NCI-H446 treated with DMSO at 0.1 percent for 48 hours (cell line): Measurements from ENCODE around the gene TP53BP1.
"Not testable (repeated sequence)": the region's sequence is repeated elsewhere in the genome, so short reads cannot be mapped to it uniquely, and the experiment has no call there.

Source experiments
- DNase-seq: peaks from one replicate; lab custom pipeline; 2025; lab: John Stamatoyannopoulos, UW

Gene TP53BP1, protein sequence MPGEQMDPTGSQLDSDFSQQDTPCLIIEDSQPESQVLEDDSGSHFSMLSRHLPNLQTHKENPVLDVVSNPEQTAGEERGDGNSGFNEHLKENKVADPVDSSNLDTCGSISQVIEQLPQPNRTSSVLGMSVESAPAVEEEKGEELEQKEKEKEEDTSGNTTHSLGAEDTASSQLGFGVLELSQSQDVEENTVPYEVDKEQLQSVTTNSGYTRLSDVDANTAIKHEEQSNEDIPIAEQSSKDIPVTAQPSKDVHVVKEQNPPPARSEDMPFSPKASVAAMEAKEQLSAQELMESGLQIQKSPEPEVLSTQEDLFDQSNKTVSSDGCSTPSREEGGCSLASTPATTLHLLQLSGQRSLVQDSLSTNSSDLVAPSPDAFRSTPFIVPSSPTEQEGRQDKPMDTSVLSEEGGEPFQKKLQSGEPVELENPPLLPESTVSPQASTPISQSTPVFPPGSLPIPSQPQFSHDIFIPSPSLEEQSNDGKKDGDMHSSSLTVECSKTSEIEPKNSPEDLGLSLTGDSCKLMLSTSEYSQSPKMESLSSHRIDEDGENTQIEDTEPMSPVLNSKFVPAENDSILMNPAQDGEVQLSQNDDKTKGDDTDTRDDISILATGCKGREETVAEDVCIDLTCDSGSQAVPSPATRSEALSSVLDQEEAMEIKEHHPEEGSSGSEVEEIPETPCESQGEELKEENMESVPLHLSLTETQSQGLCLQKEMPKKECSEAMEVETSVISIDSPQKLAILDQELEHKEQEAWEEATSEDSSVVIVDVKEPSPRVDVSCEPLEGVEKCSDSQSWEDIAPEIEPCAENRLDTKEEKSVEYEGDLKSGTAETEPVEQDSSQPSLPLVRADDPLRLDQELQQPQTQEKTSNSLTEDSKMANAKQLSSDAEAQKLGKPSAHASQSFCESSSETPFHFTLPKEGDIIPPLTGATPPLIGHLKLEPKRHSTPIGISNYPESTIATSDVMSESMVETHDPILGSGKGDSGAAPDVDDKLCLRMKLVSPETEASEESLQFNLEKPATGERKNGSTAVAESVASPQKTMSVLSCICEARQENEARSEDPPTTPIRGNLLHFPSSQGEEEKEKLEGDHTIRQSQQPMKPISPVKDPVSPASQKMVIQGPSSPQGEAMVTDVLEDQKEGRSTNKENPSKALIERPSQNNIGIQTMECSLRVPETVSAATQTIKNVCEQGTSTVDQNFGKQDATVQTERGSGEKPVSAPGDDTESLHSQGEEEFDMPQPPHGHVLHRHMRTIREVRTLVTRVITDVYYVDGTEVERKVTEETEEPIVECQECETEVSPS (N-terminal part only)

GRCh38 chr15:43492673-43493601 lies at the start of gene TP53BP1:
Gene TP53BP1 (minus strand): TSS chr15:43493156. CDS start chr15:43493043, 113 bp downstream.
- peak; percentile 83 for DNase-seq

DNA sequence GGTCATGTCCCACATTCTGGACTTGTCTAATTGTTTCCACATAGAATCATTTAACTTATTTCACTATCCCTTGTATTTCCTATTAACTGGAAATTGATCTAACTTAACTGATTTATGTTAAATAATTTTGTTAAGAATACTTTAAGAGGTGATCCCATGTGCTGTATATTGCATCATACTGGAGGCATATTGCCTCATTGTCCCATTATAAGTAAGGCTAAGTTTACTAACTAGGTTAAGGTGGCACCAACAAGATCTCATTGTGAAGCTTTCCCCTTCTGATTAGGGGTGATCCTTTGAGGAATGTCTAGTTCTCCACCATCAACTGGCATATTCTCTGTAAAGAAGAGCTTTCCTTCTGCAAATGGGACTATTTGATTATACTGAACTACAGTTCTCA lies 48.8 kb upstream of the TP53BP1 start:
- no peak for DNase-seq

DNA sequence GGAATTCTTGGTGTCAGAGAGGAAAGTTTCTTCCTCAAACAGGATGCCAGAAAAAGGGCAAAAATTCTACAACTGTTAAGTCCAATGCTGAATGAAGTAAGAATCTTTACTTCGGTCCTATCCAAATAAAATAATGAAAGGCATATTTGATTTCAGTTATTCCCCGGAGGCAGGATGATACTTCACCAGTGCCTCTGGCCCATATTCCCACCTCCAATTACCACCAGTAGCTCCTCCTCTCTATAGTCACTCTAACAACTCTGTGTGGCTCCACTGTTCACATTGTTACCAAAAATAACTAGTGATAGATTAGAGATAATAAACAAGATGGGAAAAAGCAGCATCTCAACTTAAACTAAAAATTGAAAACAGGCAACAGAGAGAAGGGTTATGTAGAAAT lies 45.1 kb upstream of the TP53BP1 start:
- no peak for DNase-seq

DNA sequence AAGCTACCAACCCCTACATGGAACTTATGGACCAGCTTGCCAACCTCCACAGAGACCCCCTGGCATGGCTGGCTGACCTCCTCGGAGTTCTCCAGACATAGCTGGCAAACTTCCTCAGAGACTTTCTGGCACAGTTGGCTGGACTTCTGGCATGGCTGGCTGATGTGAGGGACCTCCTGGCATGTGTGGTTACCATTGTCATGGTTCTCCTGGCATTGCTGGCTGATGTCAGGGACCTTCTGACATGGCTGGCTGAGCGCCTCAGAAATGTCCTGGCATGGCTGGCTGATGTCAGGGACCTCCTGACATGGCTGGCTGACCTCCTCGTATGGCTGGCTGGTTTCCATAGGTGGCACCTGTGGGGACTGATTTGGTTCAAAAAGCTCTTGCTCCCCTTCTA lies 41.9 kb upstream of the TP53BP1 start:
- DNase-seq: no peak

DNA sequence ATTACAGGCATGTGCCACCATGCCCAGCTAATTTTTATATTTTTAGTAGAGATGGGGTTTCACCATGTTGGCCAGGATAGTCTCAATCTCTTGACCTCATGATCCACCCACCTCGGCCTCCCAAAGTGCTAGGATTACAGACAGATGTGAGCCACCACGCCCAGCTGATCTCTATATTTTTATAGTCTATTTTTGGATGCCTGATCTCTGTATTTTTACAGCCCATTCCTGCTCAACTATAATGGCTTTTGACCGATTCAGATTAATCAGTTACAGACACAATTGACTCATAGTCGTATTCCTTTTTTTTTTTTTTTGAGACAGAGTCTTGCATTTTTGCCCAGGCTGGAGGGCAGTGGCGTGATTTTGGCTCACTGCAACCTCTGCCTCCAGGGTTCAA lies 39.9 kb upstream of the TP53BP1 start:
- DNase-seq: not testable (repeated sequence)

DNA sequence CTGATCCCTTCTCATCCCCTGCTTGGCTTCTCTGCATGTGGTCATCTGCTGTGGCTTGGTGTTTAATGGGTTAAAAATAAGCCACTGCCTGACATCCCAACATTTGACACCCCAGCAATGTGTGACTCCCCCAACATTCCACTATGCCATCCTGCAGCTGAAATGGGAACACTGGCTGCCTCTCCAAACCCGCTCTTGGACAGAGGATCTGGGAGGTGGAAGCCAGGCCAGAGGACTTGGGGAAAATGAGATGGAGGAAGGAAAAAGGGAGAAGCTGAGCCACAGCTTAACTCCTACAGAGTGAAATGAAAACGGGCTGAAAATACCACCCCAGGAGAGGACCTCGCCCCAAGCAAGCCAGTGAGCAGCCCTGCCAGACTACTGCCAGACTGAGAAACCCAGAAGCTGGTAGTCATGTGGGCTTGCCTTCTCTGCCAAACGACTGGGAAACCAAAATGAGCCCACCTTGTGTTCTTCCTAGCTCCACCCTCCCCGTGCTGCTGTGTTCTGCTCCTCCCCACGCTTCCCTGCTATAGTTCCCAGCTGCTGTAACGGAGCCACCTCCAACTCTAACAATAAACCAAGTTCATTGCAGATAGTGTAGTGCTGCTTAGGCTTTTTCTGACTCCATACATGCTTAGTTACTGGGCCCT lies 38.2 kb upstream of the TP53BP1 start:
- no peak for DNase-seq

DNA sequence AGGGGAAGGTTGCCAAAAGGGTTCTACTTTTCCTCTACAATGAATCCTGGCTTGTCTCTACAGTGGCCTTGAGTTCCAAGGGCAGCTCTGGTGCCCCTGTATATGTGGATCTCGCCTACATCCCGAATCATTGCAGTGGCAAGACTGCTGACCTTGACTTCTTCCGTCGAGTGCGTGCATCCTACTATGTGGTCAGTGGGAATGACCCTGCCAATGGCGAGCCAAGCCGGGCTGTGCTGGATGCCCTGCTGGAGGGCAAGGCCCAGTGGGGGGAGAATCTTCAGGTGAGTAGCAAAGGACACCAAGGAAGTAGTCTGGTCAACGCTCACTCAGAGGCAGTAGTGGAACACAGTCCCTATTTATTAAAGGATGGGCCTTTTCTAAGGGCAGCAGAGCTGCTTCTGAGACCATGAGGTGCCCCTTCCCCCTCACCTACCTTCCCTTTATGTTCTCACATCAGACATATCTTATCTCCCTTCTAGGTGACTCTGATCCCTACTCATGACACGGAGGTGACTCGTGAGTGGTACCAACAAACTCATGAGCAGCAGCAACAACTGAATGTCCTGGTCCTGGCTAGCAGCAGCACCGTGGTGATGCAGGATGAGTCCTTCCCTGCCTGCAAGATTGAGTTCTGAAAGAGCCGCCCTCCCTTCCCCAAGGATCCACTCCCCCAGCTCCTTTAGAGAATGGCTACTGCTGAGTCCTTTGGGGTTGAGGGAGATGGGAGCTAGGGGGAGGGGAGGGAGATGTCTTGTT lies 36.8 kb upstream of the TP53BP1 start:
- DNase-seq: no peak

- DNase-seq: no peak
Observed at GRCh38 chr15:43529141-43529540, 36.2 kb upstream of the TP53BP1 start.

GRCh38 chr15:43528542-43529007 lies 35.6 kb upstream of the TP53BP1 start:
- no peak for DNase-seq

DNA sequence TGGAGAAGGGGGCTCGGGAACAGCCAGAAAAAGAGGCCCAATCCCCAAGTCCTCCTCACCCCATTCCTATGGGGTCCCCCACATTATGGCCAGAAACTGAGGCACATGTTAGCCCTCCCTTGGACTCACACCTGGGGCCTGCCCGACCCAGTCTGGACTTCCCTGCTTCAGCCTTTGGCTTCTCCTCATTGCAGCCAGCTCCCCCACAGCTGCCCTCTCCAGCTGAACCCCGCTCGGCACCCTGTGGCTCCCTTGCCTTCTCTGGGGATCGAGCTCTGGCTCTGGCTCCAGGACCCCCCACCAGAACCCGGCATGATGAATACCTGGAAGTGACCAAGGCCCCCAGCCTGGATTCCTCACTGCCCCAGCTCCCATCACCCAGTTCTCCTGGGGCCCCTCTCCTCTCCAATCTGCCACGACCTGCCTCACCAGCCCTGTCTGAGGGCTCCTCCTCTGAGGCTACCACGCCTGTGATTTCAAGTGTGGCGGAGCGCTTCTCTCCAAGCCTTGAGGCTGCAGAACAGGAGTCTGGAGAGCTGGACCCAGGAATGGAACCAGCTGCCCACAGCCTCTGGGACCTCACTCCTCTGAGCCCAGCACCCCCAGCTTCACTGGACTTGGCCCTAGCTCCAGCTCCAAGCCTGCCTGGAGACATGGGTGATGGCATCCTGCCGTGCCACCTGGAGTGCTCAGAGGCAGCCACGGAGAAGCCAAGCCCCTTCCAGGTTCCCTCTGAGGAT lies 35.0 kb upstream of the TP53BP1 start:
- DNase-seq: no peak

DNA sequence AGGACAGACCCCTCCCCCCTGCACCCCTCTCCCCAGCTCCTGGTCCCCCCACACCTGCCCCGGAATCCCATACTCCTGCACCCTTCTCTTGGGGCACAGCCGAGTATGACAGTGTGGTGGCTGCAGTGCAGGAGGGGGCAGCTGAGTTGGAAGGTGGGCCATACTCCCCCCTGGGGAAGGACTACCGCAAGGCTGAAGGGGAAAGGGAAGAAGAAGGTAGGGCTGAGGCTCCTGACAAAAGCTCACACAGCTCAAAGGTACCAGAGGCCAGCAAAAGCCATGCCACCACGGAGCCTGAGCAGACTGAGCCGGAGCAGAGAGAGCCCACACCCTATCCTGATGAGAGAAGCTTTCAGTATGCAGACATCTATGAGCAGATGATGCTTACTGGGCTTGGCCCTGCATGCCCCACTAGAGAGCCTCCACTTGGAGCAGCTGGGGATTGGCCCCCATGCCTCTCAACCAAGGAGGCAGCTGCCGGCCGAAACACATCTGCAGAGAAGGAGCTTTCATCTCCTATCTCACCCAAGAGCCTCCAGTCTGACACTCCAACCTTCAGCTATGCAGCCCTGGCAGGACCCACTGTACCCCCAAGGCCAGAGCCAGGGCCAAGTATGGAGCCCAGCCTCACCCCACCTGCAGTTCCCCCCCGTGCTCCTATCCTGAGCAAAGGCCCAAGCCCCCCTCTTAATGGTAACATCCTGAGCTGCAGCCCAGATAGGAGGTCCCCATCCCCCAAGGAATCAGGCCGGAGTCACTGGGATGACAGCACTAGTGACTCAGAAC lies 34.3 kb upstream of the TP53BP1 start:
- no peak for DNase-seq

DNA sequence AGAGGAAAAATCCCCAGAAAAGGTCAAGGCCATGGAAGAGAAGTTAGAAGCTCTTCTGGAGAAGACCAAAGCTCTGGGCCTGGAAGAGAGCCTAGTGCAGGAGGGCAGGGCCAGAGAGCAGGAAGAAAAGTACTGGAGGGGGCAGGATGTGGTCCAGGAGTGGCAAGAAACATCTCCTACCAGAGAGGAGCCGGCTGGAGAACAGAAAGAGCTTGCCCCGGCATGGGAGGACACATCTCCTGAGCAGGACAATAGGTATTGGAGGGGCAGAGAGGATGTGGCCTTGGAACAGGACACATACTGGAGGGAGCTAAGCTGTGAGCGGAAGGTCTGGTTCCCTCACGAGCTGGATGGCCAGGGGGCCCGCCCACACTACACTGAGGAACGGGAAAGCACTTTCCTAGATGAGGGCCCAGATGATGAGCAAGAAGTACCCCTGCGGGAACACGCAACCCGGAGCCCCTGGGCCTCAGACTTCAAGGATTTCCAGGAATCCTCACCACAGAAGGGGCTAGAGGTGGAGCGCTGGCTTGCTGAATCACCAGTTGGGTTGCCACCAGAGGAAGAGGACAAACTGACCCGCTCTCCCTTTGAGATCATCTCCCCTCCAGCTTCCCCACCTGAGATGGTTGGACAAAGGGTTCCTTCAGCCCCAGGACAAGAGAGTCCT lies 33.4 kb upstream of the TP53BP1 start:
- DNase-seq: no peak

DNA sequence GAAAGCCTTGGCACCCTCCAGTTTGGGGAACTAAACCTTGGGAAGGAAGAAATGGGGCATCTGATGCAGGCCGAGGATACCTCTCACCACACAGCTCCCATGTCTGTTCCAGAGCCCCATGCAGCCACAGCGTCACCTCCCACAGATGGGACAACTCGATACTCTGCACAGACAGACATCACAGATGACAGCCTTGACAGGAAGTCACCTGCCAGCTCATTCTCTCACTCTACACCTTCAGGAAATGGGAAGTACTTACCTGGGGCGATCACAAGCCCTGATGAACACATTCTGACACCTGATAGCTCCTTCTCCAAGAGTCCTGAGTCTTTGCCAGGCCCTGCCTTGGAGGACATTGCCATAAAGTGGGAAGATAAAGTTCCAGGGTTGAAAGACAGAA lies 32.2 kb upstream of the TP53BP1 start:
- DNase-seq: no peak

GRCh38 chr15:43524254-43524845 lies 31.4 kb upstream of the TP53BP1 start:
- DNase-seq: no peak

GRCh38 chr15:43523646-43524045 lies 30.7 kb upstream of the TP53BP1 start:
- no peak for DNase-seq

DNA sequence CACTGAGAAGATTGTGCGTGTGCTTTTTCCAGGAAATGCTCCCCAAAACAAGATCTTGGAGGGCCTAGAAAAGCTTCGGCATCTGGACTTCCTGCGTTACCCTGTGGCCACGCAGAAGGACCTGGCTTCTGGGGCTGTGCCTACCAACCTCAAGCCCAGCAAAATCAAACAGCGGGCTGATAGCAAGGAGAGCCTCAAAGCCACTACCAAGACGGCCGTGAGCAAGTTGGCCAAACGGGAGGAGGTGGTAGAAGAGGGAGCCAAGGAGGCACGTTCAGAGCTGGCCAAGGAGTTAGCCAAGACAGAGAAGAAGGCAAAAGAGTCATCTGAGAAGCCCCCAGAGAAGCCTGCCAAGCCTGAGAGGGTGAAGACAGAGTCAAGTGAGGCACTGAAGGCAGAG lies 29.3 kb upstream of the TP53BP1 start:
- DNase-seq: no peak

DNA sequence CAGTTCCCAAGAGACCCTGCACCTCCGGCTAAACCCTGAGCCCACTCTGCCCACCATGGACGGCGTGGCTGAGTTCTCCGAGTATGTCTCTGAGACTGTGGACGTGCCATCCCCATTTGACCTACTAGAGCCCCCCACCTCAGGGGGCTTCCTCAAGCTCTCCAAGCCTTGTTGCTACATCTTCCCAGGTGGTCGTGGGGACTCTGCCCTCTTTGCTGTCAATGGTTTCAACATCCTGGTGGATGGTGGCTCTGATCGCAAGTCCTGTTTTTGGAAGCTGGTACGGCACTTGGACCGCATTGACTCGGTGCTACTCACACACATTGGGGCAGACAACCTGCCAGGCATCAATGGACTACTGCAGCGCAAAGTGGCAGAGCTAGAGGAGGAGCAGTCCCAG lies 28.5 kb upstream of the TP53BP1 start:
- DNase-seq: no peak
